GM18951 (cell line): Measurements from ENCODE around the gene EYA4.

Source experiments
- POLR2A ChIP-seq: IDR thresholded peaks from 4 replicates; pipeline ENCODE4 v1.6.1; 2011; ENCODE audit warnings: mild to moderate bottlenecking; ENCODE audit not compliant: insufficient read length, insufficient read depth; ENCODE audit errors: extremely low read depth
- in situ Hi-C: fragments of 300-500 bp; cut with MboI; formaldehyde crosslinking; loops from one replicate; pipeline ENCODE4 v1.12.0; 2022; ENCODE audit warnings: low sequenced_read_pairs, mixed read lengths, inconsistent platforms; ENCODE audit not compliant: unreplicated experiment

EYA4 gene

GRCh38 chr6:133466680-133467079 is 225.5 kb downstream of the EYA4 start:
- in situ Hi-C loops: no loop called here

DNA sequence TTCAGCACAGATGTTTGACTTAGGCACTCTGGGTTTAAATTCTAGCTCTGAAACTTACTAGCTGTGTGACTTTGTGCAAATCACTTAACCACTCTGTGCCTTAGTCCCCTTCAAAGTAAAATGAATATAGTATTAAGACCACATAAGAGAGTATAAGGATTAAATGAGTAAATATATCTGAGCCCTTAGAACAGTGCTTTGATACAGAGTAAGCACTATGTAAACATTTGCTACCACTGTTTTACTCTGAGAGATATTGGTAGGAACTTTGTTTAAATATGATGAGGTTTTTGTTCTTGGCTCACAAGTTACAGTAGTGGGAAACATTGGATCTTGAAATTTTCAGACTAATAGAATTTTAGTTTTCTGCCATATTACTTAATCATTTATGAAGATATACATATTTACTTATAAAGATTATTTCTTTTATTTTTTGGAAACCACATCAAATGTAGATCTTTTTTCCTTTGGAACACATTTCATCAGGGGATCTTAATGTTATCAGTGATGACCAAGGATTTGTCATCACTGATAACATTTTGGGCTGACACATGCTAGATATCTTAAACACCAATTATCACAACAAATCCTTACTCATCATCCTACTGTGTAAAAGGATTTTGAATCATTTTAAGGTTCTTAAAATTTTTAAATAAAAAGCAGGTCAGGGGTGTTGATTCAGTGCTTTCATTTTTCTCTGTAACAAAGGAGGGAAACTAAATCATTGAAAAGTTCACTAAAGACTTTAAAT is 226.2 kb downstream of the EYA4 start:
- TF ChIP-seq POLR2A: no peak
- in situ Hi-C loops: no loop called here

More at GRCh38 chr6:133466680-133467079, 225.5 kb downstream of the EYA4 start:
- no peak for TF ChIP-seq POLR2A

DNA sequence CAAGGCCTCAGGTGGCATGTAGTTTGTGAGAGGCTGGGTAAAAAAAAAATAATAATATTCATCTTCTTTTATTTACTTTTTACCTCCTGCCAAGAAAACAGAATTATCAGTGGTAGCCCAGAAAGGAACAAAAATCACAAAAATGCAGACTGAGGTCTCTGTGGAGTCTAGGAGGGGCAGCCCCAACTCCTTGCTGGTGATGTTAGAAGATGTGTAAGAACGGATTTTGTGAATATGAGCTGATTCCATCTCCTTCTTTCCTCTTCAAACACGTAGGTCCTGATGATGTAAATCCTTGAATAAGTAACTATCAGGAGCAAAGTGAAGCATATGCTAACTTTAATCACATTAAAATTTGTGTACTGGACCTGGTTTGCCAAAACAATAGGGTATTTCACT is 226.8 kb downstream of the EYA4 start:
- in situ Hi-C loops: no loop called here
- TF ChIP-seq POLR2A: no peak

GRCh38 chr6:133468591-133468990 is 227.4 kb downstream of the EYA4 start:
- no peak for TF ChIP-seq POLR2A
- in situ Hi-C loops: no loop called here

GRCh38 chr6:133474516-133474915 is 233.4 kb downstream of the EYA4 start:
- in situ Hi-C loops: no loop called here

DNA sequence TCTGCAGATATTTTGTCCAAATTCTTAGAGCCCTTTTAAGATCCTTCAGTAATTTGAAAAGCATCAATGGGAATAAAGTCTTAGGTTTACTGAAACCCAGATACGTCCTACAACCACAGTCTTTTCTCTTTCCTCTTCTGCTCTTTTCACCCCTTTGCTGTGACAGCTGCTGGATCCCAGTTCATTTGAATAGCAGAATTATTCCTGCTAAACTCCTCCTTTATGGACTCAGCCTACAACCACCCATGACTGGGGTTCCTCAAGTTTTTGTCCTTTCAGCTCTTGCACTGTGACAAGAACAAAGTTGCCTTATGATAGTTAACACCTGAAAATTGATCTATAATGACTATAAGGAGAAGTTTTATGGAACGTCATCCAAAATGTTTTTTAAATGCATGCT is 237.5 kb downstream of the EYA4 start:
- in situ Hi-C loops: no loop called here
- no peak for TF ChIP-seq POLR2A

More at GRCh38 chr6:133474516-133474915, 233.4 kb downstream of the EYA4 start:
- no peak for TF ChIP-seq POLR2A

DNA sequence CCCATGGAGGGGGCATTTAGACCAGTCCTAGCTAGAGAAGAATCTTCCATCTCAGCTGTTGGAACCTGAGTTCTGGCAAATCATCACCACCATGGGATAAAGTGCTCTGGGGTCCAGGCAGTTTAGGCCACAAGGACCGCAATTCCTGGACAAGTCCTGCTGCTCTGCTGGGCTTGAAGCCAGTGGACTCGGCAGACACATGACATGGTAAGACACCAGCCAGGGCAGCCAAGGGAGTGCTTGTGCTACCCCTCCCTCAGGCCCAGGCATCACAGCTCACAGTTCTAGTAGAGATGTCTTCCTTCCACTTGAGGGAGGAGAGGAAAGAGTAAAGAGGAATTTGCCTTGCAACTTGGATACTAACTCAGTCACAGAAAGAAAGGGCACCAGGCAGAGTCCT is 246.0 kb downstream of the EYA4 start:
- no peak for TF ChIP-seq POLR2A
- in situ Hi-C loops: no loop called here

- in situ Hi-C loops: no loop called here
Measured at GRCh38 chr6:133495205-133495903, 254.2 kb downstream of the EYA4 start.

GRCh38 chr6:133499662-133500061 is 258.5 kb downstream of the EYA4 start:
- TF ChIP-seq POLR2A: no peak
- in situ Hi-C loops: no loop called here

More at GRCh38 chr6:133495205-133495903, 254.2 kb downstream of the EYA4 start:
- TF ChIP-seq POLR2A: no peak

- in situ Hi-C loops: no loop called here
- no peak for TF ChIP-seq POLR2A
Measured at GRCh38 chr6:133501675-133502270, 260.6 kb downstream of the EYA4 start.

DNA sequence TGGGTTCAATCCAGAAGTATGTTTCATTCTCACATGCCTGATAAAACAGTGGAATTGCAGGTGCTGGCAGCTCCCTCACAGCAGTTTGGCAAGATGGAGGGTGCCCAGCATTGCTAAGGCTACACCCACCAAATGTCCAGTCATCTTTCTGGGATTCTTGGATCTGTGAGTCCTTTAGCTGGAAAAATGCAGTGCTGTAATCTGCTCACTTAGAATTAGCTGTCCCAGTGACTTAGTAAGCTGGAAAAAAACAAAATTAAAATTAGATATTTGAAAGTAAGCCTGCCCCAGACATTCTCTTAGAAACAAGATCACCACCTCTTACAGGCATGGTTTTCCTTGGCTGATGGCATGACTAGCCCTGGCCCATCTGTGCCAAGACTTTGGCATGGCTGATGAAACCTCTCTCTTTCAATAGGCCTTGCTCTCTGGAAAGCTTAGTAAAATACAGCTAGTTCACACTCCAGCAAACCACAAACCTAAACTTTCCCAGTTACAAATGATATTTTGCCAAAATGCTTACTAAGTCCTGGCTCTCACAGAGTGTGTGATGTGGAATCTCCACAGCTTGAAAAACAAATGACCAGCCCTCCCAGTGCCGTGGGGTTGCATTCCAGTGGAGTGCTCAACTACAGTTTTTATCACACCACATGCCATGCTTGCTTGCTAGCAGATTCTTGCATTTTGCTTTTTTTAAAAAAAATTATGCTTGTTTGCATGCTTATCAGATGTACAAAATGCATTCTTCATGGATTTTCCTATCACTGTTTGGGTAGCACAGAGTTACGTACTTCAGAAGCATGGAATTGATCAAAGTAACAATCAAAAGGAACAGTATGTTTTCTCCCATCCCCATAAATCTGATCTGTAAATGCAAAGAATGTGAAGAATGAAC is 261.5 kb downstream of the EYA4 start:
- TF ChIP-seq POLR2A: no peak
- in situ Hi-C loops: no loop called here

DNA sequence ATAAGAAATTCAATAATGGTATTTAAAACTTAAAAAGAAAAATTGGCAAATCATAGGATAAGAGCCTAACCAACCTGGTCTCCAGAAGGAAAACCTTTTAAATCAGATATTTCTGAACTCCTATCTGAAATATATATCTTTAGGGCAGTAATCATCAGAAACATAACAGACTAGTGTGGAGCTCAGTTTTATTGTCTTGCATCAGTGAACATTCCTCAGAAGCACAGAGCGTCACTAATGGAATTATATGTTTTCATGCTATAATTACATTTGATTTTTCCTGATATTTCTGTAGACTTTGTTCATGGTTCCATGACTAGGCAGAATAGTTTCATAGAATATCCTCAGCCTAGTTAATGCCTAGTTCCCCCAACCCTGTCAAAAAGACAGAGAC is 262.2 kb downstream of the EYA4 start:
- in situ Hi-C loops: no loop called here
- TF ChIP-seq POLR2A: no peak

- in situ Hi-C loops: no loop called here
- no peak for TF ChIP-seq POLR2A
Measured at GRCh38 chr6:133504158-133504557, 263.0 kb downstream of the EYA4 start.
